ENCODE data around the gene CENPU.

DNA sequence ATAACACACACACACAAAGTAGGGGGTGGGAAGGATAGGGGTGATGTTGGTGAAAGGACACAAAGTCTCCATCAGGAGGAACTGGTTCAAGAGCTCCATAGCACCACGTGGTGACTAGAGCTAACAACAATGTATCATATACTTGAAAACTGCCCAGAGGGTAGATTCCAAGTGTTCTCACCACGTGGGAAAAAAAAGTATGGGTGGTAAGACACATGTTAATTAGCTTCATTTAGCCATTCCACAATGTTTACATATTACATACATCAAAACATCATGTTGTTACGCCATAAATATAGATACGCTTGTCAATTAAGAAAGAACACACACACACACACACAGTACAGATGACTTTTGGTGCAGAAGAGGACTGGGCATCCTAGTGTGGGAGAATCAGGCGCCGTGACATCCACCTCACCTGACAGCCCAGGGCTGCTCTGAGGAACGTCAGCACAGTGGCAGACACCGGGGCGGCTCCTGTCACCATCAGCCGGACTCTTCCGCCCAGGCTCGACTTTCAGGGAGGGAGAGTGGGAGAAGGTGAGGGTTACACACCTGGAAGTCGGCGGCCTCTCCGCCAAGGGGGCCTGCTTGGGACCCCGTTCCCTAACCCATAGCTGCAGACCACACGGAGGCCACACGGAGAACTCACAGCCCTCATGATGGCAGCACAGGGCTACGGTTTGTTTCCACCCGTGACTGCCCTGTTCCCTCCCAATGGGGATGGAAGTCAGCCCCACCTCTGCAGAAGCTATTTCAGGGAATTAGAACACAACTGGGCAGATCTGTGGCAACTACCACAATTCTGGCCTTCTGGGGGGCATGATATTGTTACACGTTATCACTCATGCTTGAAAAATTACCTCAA, 31.8 kb upstream of the CENPU start:
- TF ChIP-seq, protein P1, sequence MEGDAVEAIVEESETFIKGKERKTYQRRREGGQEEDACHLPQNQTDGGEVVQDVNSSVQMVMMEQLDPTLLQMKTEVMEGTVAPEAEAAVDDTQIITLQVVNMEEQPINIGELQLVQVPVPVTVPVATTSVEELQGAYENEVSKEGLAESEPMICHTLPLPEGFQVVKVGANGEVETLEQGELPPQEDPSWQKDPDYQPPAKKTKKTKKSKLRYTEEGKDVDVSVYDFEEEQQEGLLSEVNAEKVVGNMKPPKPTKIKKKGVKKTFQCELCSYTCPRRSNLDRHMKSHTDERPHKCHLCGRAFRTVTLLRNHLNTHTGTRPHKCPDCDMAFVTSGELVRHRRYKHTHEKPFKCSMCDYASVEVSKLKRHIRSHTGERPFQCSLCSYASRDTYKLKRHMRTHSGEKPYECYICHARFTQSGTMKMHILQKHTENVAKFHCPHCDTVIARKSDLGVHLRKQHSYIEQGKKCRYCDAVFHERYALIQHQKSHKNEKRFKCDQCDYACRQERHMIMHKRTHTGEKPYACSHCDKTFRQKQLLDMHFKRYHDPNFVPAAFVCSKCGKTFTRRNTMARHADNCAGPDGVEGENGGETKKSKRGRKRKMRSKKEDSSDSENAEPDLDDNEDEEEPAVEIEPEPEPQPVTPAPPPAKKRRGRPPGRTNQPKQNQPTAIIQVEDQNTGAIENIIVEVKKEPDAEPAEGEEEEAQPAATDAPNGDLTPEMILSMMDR (IDR thresholded peaks at IDR 0.05), result no peak
- no peak for TF ChIP-seq POLR2AphosphoS5 (IDR thresholded peaks at IDR 0.05)
- TF ChIP-seq POLR2A (IDR thresholded peaks at IDR 0.05), result no peak
- no peak for TF ChIP-seq EP300 (IDR thresholded peaks at IDR 0.05)

Measured in suprapubic skin (tissue), 4 donors.